K562 (cell line): ENCODE results near the gene PTCH2. TPM values are rescaled to one million over a fixed set of nuclear protein-coding genes. Genes with fewer than 3 reads are reported as not detected.
"Not testable (repeated sequence)": the region's sequence is repeated elsewhere in the genome, so short reads cannot be mapped to it uniquely, and the experiment has no call there.

ENCODE experiments used
- ATAC-seq: fragments of 200-7000 bp; cut with Tn5 transposase; 3 replicates; pipeline ENCODE4 v1.9.1; 2020; ENCODE audit warnings: moderate library complexity
- BruUV-seq: library from RNA; stranded (reverse); fragments of 400-500 nt; replicated peaks from 2 replicates; lab custom pipeline; 2021; lab: Mats Ljungman, UMichigan
- CTCF ChIA-PET: fragments of 300-600 bp; formaldehyde crosslinking; extraction: SDS; loops from one replicate; lab custom pipeline; 2021; ENCODE audit warnings: low intra/inter-chr PET ratio; lab: Yijun Ruan, JAX
- POLR2A ChIA-PET: fragments of 300-600, 350-650 bp; sonication (Branson Sonifier 250); formaldehyde crosslinking; extraction: SDS; loops from one replicate; lab custom pipeline; 2021; ENCODE audit warnings: antibody characterized with exemption, inconsistent platforms; lab: Yijun Ruan, JAX
- DNase-seq, 4 experiments: peaks; one replicate each; pipeline versions ENCODE4 v3.0.0 to v3.0.0-alpha.2; 2011 to 2018; ENCODE audit warnings: low spot score in 3 of 4, mixed read lengths in 3 of 4; ENCODE audit errors: extremely low read depth in 1 of 4
- FAIRE-seq: peaks from 2 replicates; lab custom pipeline; 2011; peaks lifted over from hg19 to GRCh38; lab: Jason Lieb, UNC
- H2AFZ ChIP-seq: 2 replicates; pipeline ENCODE4 v1.6.0; 2011; ENCODE audit warnings: low read depth, low read length, control low read depth, inconsistent platforms
- H3K27ac ChIP-seq: fragments of 200-600 bp; 3 replicates; pipeline ENCODE4 v1.8.0; 2011; ENCODE audit warnings: low read depth, mild to moderate bottlenecking, control low read depth, inconsistent platforms, low read length, moderate library complexity, mixed read lengths; ENCODE audit errors: extremely low read depth
- H3K27me3 ChIP-seq, 2 experiments: fragments of 300-600 bp in 1 of 2; 2 replicates in 1 of 2; 3 replicates in 1 of 2; pipeline versions ENCODE4 v1.6.0 to v1.8.0; 2011; ENCODE audit warnings: inconsistent platforms in 2 of 2, low read length in 2 of 2, mild to moderate bottlenecking in 1 of 2, mixed read lengths in 1 of 2, moderate library complexity in 1 of 2; ENCODE audit not compliant: control insufficient read depth in 2 of 2, insufficient read depth in 2 of 2
- H3K36me3 ChIP-seq: fragments of 300-600 bp; 3 replicates; pipeline ENCODE4 v1.8.0; 2011; ENCODE audit warnings: mild to moderate bottlenecking, low read length, inconsistent platforms; ENCODE audit not compliant: control insufficient read depth, insufficient read depth
- H3K4me1 ChIP-seq, 2 experiments: fragments of 200-600 bp in 1 of 2; replicated peaks in 1 of 2; 2 replicates in 1 of 2; 3 replicates in 1 of 2; pipeline versions ENCODE4 v1.5.1 to v1.8.0; 2011; ENCODE audit warnings: inconsistent platforms in 2 of 2, low read length in 2 of 2, mild to moderate bottlenecking in 1 of 2, mixed read lengths in 1 of 2, moderate library complexity in 1 of 2; ENCODE audit not compliant: control insufficient read depth in 2 of 2, insufficient read depth in 2 of 2
- H3K4me2 ChIP-seq: 2 replicates; pipeline ENCODE4 v1.6.1; 2011; ENCODE audit warnings: low read length, control low read depth, inconsistent platforms, mixed read lengths; ENCODE audit not compliant: insufficient read depth
- H3K4me3 ChIP-seq: fragments of 200-600 bp; sonication (generic), shearing (Covaris generic); 2 replicates; pipeline ENCODE4 v1.5.1; 2016; ENCODE audit warnings: control low read depth, inconsistent platforms
- H3K79me2 ChIP-seq: fragments of 200-600 bp; 3 replicates; pipeline ENCODE4 v1.8.0; 2011; ENCODE audit warnings: low read length, inconsistent platforms; ENCODE audit not compliant: control insufficient read depth, insufficient read depth
- H3K9ac ChIP-seq, 2 experiments: 2 replicates each; pipeline versions ENCODE4 v1.6.0 to v1.6.1; 2011; ENCODE audit warnings: low read depth in 2 of 2, low read length in 2 of 2, control low read depth in 1 of 2, inconsistent platforms in 1 of 2, mild to moderate bottlenecking in 1 of 2, mixed read lengths in 1 of 2; ENCODE audit not compliant: insufficient read depth in 1 of 2
- H3K9me1 ChIP-seq: one replicate; pipeline ENCODE4 v1.6.0; 2011; ENCODE audit warnings: inconsistent platforms, mild to moderate bottlenecking, low read length, moderate library complexity; ENCODE audit not compliant: control insufficient read depth, insufficient read depth
- H3K9me3 ChIP-seq: replicated peaks from 2 replicates; pipeline ENCODE4 v1.5.1; 2011; ENCODE audit warnings: low read depth, low read length, inconsistent platforms; ENCODE audit not compliant: control insufficient read depth, insufficient read depth
- H4K20me1 ChIP-seq: replicated peaks from 2 replicates; pipeline ENCODE4 v1.6.1; 2011; ENCODE audit warnings: low read length, inconsistent platforms, mixed read lengths; ENCODE audit not compliant: control insufficient read depth, insufficient read depth
- CCNT2 ChIP-seq: IDR thresholded peaks from 2 replicates; pipeline ENCODE4 v1.6.1; 2011; ENCODE audit warnings: borderline replicate concordance, low read depth, mild to moderate bottlenecking, moderate library complexity, mixed read lengths, low read length; ENCODE audit not compliant: insufficient read length; ENCODE audit errors: extremely low read depth
- MECOM ChIP-seq: fragments of 250-450 bp; sonication (Bioruptor Pico); IDR thresholded peaks from 2 replicates; pipeline ENCODE4 v1.8.0; 2022; ENCODE audit warnings: inconsistent platforms
- ZNF740 ChIP-seq, 3 experiments: fragments of 200-800 bp in 1 of 3; sonication (Bioruptor generic) in 1 of 3; sonication (generic) in 1 of 3; formaldehyde crosslinking in 1 of 3; IDR thresholded peaks; 2 replicates each; pipeline versions ENCODE4 v1.6.1 to v1.8.0; 2016 to 2022; ENCODE audit warnings: mild to moderate bottlenecking in 2 of 3, missing compliant biosample characterization in 2 of 3, missing genetic modification characterization in 2 of 3, missing genetic modification reagents in 1 of 3
- WGBS: fragments of 100-300 bp; shearing (Covaris generic); methylation state at CpG from one replicate; pipeline ENCODE4 v1.1.6; 2016; ENCODE audit warnings: low coverage, mixed read lengths; ENCODE audit not compliant: insufficient coverage; ENCODE audit errors: missing lambda C conversion rate; 5-methylcytosine and 5-hydroxymethylcytosine counted together
- in situ Hi-C: fragments of 300-500 bp; cut with MboI; formaldehyde crosslinking; loops from 4 replicates; pipeline ENCODE4 v1.15.0; 2018; ENCODE audit warnings: inconsistent platforms, mixed read lengths
- intact Hi-C: fragments of 100-400 bp; cut with micrococcal nuclease; formaldehyde crosslinking; loops from 2 replicates; pipeline ENCODE4 v1.14.2; 2022
- polyA plus RNA-seq, 8 experiments: library from polyadenylated mRNA; depleted of rRNA in 4 of 8; stranded (reverse) in 5 of 8; unstranded in 3 of 8; fragments of >200 nt; fragmentation: Nextera tagmentation in 2 of 8; fragmentation: Illumina TruSeq in 1 of 8; extraction: Ambion mirVana in 2 of 8; extraction: Trizol in 1 of 8; gene quantifications; 2 replicates each; pipeline versions ENCODE4 v1.2.1 to v1.2.3, GENCODE V29; 2011 to 2014; ENCODE audit warnings: inconsistent platforms in 1 of 8, missing spikeins in 1 of 8
- total RNA-seq, 7 experiments: library from RNA; depleted of rRNA in 6 of 7; stranded (reverse); fragments of >200 nt in 6 of 7; fragmentation: Illumina TruSeq in 2 of 7; extraction: Trizol in 2 of 7; gene quantifications; 2 replicates each; pipeline versions ENCODE4 v1.2.1 to v1.2.3, GENCODE V29; 2011 to 2021; ENCODE audit warnings: low replicate concordance in 1 of 7

The PTCH2 gene
- total and polyA plus RNA-seq, 9 of the 15 experiments (the other 6 are each of a cell fraction or from before 2014, with no cell fraction given): 0.15 to 27.3 (median 0.48) TPM; not detected in 1

GRCh38 chr1:44811234-44811633, 31.8 kb downstream of the PTCH2 start:
- H3K36me3 ChIP-seq: peaks cover 8% of the 10 kb centered on the region; the same call in 2 of the 3 replicates
- 39% methylated on average over 8 of the region's 8 CpGs for WGBS
- peak overlapping the region; percentile 35; the same call in 1 of the 2 replicates for H2AFZ ChIP-seq
- no peak overlapping the region for H3K4me3 ChIP-seq
- no peak for DNase-seq
- POLR2A ChIA-PET: interaction anchor here (0.6 to 16.9 kb wide), 5 partner anchors 8 to 201 kb away, joined by 3 to 594 read pairs (median 7); partner anchors contain the start of genes RPS8 and UROD
- ATAC-seq: no peak
- no peak overlapping the region; a peak in 1 of 4 replicates for H3K9ac ChIP-seq
- H3K4me1 ChIP-seq: peaks cover 58 to 62% of the 10 kb centered on the region in 2 experiments
- FAIRE-seq: no peak
- no peaks in the 10 kb centered on the region for H3K27me3 ChIP-seq
- TF ChIP-seq CCNT2: no peak
- TF ChIP-seq MECOM (CRISPR knock-in tag): 0 out of 2 replicates have a peak, but pooled peaks have one; percentile 8
- CTCF ChIA-PET: no interaction called here
- no peaks in the 10 kb centered on the region for H4K20me1 ChIP-seq
- in situ Hi-C loops: no loop called here
- peaks cover 6% of the 10 kb centered on the region for H3K9me1 ChIP-seq
- no peaks in the 10 kb centered on the region; the same call in 1 of the 2 replicates for H3K9me3 ChIP-seq
- no TSS peak for BruUV-seq
- H3K79me2 ChIP-seq: peaks cover 13% of the 10 kb centered on the region; the same call in 1 of the 3 replicates
- peak overlapping the region; percentile 29; the same call in 1 of the 3 replicates for H3K27ac ChIP-seq
- H3K4me2 ChIP-seq: peak overlapping the region; percentile 13; the same call in 1 of the 2 replicates
- intact Hi-C loops: no loop called here

- ATAC-seq; H3K27me3 ChIP-seq; H3K9me1 ChIP-seq; in situ Hi-C loops; FAIRE-seq; DNase-seq; H4K20me1 ChIP-seq; H3K9me3 ChIP-seq; intact Hi-C loops; CTCF ChIA-PET; H3K4me3 ChIP-seq; BruUV-seq; H3K4me2 ChIP-seq; H3K27ac ChIP-seq; H2AFZ ChIP-seq; TF ChIP-seq ZNF740 (tag; IDR thresholded peaks at IDR 0.05): not testable (repeated sequence)
- 0 out of 2 replicates have a peak, but pooled peaks have one; percentile 12 for TF ChIP-seq ZNF740 (CRISPR knock-in tag; IDR thresholded peaks at IDR 0.05)
- 79% methylated on average over 4 of the region's 4 CpGs for WGBS
- Histone ChIP-seq H3K4me1 (peaks cover 59 to 67% of the 10 kb centered on the region in 2 experiments), H3K36me3 (peaks cover 13% of the 10 kb centered on the region; the same call in 2 of the 3 replicates), H3K9ac (peak overlapping the region in 1 of 2 experiments; percentile 24; a peak in 1 of 4 replicates), H3K79me2 (peaks cover 13% of the 10 kb centered on the region; the same call in 1 of the 3 replicates)
- POLR2A ChIA-PET: interaction anchor here (2.3 to 16.9 kb wide), 4 partner anchors 8 to 89 kb away, joined by 7 to 594 read pairs (median 46); partner anchors contain the start of genes PLK3 and RPS8
These were observed 32.3 kb downstream of the PTCH2 start for GRCh38 chr1:44810762-44811105.
